Measurements from ENCODE around the gene HNF1A.
"Not testable (repeated sequence)": the region's sequence is repeated elsewhere in the genome, so short reads cannot be mapped to it uniquely, and the experiment has no call there.

HNF1A gene

DNA sequence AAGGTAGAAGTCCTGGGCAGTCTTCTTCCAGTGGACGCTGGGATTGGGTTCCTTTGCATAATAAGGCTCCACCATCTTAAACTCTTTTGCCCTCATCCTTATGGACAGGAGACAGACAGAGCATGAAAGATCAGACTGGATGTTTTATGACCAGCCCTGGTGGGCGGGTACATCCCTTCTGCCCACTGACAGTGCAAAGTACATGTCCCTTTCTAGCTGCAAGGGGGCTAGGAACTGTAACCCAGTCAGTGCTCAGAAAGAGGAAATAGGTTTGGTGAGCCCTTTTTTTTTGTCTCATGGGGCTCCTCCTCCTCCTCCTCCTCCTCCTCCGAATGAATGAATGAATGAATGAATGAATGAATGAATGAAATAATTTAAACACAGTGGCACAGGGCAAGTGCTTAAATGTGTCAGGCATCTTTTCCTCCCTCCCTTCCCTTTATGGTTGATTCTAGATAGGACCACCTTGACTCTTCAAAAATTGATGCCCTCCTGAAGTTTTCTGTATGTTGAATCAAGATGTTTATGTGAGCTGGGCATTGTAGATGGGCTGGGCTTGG, 36.4 kb upstream of the HNF1A start:
- H3K9me3 ChIP-seq (ENCODE audit: insufficient read depth, low read length), result no peaks in the 10 kb centered on the region
- no peak overlapping the region for H3K4me2 ChIP-seq (ENCODE audit: low read depth, low read length, poor library complexity, severe bottlenecking)
- H3K4me3 ChIP-seq (ENCODE audit: insufficient read depth, low read length, poor library complexity, severe bottlenecking), result no peak overlapping the region
- H2AFZ ChIP-seq (ENCODE audit: low read depth, low read length, severe bottlenecking), result no peak overlapping the region
- H4K20me1 ChIP-seq (ENCODE audit: low read depth, low read length), result no peaks in the 10 kb centered on the region
- no peaks in the 10 kb centered on the region for H3K79me2 ChIP-seq (ENCODE audit: insufficient read depth, low read length)
- H3K27me3 ChIP-seq (ENCODE audit: low read length), result no peaks in the 10 kb centered on the region
- no peaks in the 10 kb centered on the region for H3F3A ChIP-seq (ENCODE audit: insufficient read depth)
- no peak overlapping the region for H3K27ac ChIP-seq (ENCODE audit: low read depth, low read length)
- H3K9me2 ChIP-seq (replicated peaks; ENCODE audit: insufficient read depth, low read length), result no peaks in the 10 kb centered on the region
- no peak for TF ChIP-seq EZH2phosphoT487 (conservative IDR thresholded peaks at IDR 0.05; ENCODE audit: low read length)
- TF ChIP-seq CTCF (IDR thresholded peaks at IDR 0.05; ENCODE audit: insufficient read depth, low read length, poor library complexity, severe bottlenecking), result no peak
- H3K9ac ChIP-seq (ENCODE audit: low read length), result no peak overlapping the region
- H3K36me3 ChIP-seq (ENCODE audit: low read length), result no peaks in the 10 kb centered on the region

GRCh38 chr12:120943482-120943881, 34.9 kb upstream of the HNF1A start:
- no peaks in the 10 kb centered on the region for H3K9me3 ChIP-seq (ENCODE audit: insufficient read depth, low read length)
- no peaks in the 10 kb centered on the region for H3K79me2 ChIP-seq (ENCODE audit: insufficient read depth, low read length)
- no peaks in the 10 kb centered on the region for H3K36me3 ChIP-seq (ENCODE audit: low read length)
- H3K9ac ChIP-seq (ENCODE audit: low read length), result no peak overlapping the region
- TF ChIP-seq EZH2phosphoT487 (conservative IDR thresholded peaks at IDR 0.05; ENCODE audit: low read length), result no peak
- no peaks in the 10 kb centered on the region for H3K9me2 ChIP-seq (replicated peaks; ENCODE audit: insufficient read depth, low read length)
- no peak overlapping the region for H3K4me3 ChIP-seq (ENCODE audit: insufficient read depth, low read length, poor library complexity, severe bottlenecking)
- H4K20me1 ChIP-seq (ENCODE audit: low read depth, low read length), result no peaks in the 10 kb centered on the region
- no peak overlapping the region for H2AFZ ChIP-seq (ENCODE audit: low read depth, low read length, severe bottlenecking)
- no peaks in the 10 kb centered on the region for H3F3A ChIP-seq (ENCODE audit: insufficient read depth)
- H3K27ac ChIP-seq (ENCODE audit: low read depth, low read length), result no peak overlapping the region
- no peaks in the 10 kb centered on the region for H3K27me3 ChIP-seq (ENCODE audit: low read length)
- H3K4me2 ChIP-seq (ENCODE audit: low read depth, low read length, poor library complexity, severe bottlenecking), result no peak overlapping the region

DNA sequence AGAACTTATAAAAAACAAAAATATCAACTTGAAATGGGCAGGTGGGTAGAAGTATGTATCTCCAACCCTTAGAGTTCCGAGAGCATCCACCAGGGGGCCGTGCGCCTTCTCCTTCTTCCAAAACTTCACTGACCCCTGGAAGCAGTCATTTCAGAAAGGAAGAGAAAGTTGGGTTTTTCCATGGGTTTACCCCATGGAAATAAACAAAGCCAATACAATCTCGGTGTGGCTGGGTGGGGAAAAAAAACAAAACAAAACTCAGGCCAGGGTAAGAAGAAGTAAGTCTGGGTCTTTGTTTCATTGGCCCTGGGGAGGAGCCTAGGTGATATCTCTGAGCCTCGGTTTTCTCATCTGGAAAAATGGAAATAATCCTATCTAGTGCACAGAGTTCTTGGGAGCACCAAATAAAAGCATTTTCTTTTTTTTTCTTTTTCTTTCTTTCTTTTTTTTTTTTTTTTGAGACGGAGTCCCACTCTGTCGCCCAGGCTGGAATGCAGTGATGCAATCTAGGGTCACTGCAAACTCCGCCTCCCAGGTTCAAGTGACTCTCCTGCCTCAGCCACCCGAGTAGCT, 33.6 kb upstream of the HNF1A start:
- H3K4me2 ChIP-seq (ENCODE audit: low read depth, low read length, poor library complexity, severe bottlenecking), result no peak overlapping the region
- H3K9ac ChIP-seq (ENCODE audit: low read length), result no peak overlapping the region
- H3K9me2 ChIP-seq (replicated peaks; ENCODE audit: insufficient read depth, low read length), result no peaks in the 10 kb centered on the region
- no peaks in the 10 kb centered on the region for H3F3A ChIP-seq (ENCODE audit: insufficient read depth)
- H3K27me3 ChIP-seq (ENCODE audit: low read length), result no peaks in the 10 kb centered on the region
- no peaks in the 10 kb centered on the region for H3K36me3 ChIP-seq (ENCODE audit: low read length)
- H3K27ac ChIP-seq (ENCODE audit: low read depth, low read length), result no peak overlapping the region
- TF ChIP-seq CTCF (IDR thresholded peaks at IDR 0.05; ENCODE audit: insufficient read depth, low read length, poor library complexity, severe bottlenecking), result peak; percentile 42
- no peak for TF ChIP-seq EZH2phosphoT487 (conservative IDR thresholded peaks at IDR 0.05; ENCODE audit: low read length)
- H3K79me2 ChIP-seq (ENCODE audit: insufficient read depth, low read length), result no peaks in the 10 kb centered on the region
- H4K20me1 ChIP-seq (ENCODE audit: low read depth, low read length), result no peaks in the 10 kb centered on the region
- no peak overlapping the region for H2AFZ ChIP-seq (ENCODE audit: low read depth, low read length, severe bottlenecking)
- no peaks in the 10 kb centered on the region for H3K9me3 ChIP-seq (ENCODE audit: insufficient read depth, low read length)
- H3K4me3 ChIP-seq (ENCODE audit: insufficient read depth, low read length, poor library complexity, severe bottlenecking), result no peak overlapping the region

DNA sequence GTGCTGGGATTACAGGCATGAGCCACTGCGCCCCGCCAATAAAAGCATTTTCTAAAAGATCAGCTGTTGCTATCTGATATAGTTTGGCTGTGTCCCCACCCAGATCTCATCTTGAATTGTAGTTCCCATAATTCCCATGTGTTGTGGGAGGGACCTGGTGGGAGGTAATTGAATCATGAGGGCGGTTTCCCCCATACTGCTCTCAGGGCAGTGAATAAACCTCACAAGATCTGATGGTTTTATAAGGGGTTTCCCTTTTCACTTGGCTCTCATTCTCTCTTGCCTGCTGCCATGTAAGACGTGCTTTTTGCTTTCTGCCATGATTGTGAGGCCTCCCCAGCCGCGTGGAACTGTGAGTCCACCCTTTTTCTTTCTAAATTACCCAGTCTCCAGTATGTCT, 32.8 kb upstream of the HNF1A start:
- not testable (repeated sequence) for H3K4me3 ChIP-seq (ENCODE audit: insufficient read depth, low read length, poor library complexity, severe bottlenecking); H3K79me2 ChIP-seq (ENCODE audit: insufficient read depth, low read length); H4K20me1 ChIP-seq (ENCODE audit: low read depth, low read length); H3K9me3 ChIP-seq (ENCODE audit: insufficient read depth, low read length); H3K9me2 ChIP-seq (replicated peaks; ENCODE audit: insufficient read depth, low read length); H3K9ac ChIP-seq (ENCODE audit: low read length); H3F3A ChIP-seq (ENCODE audit: insufficient read depth); H3K4me2 ChIP-seq (ENCODE audit: low read depth, low read length, poor library complexity, severe bottlenecking); H3K27ac ChIP-seq (ENCODE audit: low read depth, low read length); H2AFZ ChIP-seq (ENCODE audit: low read depth, low read length, severe bottlenecking); H3K36me3 ChIP-seq (ENCODE audit: low read length); H3K27me3 ChIP-seq (ENCODE audit: low read length)

DNA sequence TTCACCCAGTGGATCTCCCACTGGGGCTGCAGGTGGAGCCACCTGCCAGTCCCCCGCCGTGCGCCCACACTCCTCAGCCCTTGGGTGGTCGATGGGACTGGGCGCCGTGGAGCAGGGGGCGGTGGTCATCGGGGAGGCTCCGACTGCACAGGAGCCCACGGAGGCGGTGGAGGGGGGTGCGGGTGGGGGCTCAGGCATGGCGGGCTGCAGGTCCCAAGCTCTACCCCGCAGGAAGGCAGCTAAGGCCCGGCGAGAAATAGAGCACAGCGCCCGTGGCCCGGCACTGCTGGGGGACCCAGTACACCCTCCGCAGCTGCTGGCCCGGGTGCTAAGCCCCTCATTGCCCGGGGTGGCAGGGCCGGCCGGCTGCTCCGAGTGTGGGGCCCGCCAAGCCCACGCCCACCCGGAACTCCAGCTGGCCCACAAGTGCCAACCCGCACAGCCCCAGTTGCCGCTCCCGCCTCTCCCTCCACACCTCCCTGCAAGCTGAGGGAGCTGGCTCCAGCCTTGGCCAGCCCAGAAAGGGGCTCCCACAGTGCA, 28.0 kb upstream of the HNF1A start:
- H3K27me3 ChIP-seq (ENCODE audit: low read length); H3K4me3 ChIP-seq (ENCODE audit: insufficient read depth, low read length, poor library complexity, severe bottlenecking); H2AFZ ChIP-seq (ENCODE audit: low read depth, low read length, severe bottlenecking); H3K9me2 ChIP-seq (replicated peaks; ENCODE audit: insufficient read depth, low read length); H3K4me2 ChIP-seq (ENCODE audit: low read depth, low read length, poor library complexity, severe bottlenecking); H3F3A ChIP-seq (ENCODE audit: insufficient read depth); H3K9ac ChIP-seq (ENCODE audit: low read length); H3K27ac ChIP-seq (ENCODE audit: low read depth, low read length); H4K20me1 ChIP-seq (ENCODE audit: low read depth, low read length); H3K79me2 ChIP-seq (ENCODE audit: insufficient read depth, low read length); H3K36me3 ChIP-seq (ENCODE audit: low read length); H3K9me3 ChIP-seq (ENCODE audit: insufficient read depth, low read length): not testable (repeated sequence)
